A549 treated with GW870086 at 1 μM for 4 hours (cell line): ENCODE data around the gene C1QL4. TPM values are rescaled to one million over a fixed set of nuclear protein-coding genes. Genes with fewer than 3 reads are reported as not detected.

ENCODE experiments used
- total RNA-seq: library from RNA; stranded (reverse); fragments of 200-300 nt; extraction: Qiagen RNA extraction; gene quantifications from 5 replicates; pipeline ENCODE4 v1.2.3, GENCODE V29; 2022; ENCODE audit warnings: low read depth

C1QL4 gene
- total RNA-seq: 4.9 to 6.2 TPM (median 5.7 TPM) in 5 replicates

GRCh38 chr12:49336645-49337584 is at the start of gene C1QL4:
TSS of gene C1QL4 (minus strand) at chr12:49337188. CDS start at chr12:49336477, 711 bp downstream.

DNA sequence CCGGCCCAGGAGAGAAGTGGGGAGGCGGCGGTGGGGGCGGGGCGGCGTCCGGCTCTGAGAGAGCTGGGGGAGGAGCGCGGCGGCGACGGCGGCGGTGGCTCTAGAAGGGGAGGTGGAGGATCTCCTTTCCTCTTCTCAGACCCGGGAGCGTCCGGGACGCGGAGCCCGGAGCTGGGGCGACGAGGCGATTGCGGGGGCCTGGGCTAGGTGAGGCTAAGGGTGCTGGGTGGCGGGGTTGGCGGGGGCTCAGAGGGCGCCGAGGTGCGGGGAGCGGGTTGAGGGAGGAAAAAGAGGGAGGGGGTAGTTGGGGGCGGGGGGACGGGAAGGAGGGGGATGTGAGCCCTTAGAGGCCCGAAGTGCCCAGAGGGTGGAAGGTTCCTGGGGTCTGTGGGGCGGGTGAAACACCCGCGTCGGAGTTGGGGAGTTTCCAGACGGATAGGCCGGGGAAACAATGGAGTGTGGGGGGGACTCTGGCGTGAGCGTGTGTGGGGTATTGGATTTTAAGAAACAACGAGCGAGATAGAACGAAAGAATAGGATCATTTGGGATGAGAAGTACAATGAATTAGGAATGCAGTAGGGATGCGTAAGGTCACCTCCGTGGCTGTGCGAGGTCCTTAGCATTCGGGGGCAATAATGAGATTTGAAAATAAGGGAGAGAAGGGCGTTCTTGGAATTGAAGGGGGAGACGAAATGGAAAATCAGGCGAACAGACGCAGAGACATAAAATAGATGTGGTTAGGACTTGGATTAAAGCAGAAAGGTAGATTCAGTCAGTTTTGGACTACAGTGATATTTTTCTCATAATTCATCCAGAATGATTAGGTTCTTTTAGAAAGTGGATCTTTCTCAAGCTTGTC is 30.6 kb upstream of the C1QL4 start, which contains the start of gene SPATS2:
Gene SPATS2, plus strand, starts transcription at position 82 of the 859 bp plus-strand sequence. CDS start 93,551 bp downstream, outside the sequence.

DNA sequence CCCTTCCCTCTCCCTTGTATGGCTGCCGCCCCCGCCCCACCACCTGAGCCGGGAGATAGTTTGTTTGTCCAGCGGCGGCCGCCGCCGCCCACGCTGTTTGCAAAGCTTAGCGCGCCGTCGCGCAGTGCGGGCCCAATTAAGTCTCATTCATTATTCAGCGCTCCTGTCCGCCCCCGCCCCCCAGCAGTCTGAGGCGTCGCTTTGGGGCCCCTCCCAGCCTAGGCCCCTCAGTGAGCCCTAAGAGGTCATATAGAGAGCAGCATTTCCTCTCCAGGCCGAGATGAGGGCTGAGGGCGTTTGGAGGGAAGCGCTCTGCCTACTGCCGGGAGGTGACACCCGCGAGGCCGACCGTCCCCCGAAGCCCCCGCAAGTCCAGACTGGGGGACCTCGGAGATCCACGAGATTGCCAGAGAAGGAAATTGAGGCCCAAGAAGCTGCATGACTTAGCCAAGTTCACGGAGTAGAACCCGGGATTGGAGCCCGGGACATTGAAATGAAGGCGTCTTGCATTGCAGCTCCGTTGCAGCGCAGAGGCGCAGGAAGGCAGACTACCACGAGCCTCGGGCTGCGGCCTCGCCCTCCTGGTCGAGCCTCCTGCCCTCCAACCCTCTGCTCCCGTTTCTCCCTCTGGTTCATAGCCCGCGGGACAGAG is 9.8 kb upstream of the C1QL4 start, which contains the start of gene DNAJC22:
Gene DNAJC22, plus strand, starts transcription at position 230 of the 652 bp plus-strand sequence. CDS start 1,985 bp downstream, outside the sequence.

GRCh38 chr12:49322708-49323523 is 14.1 kb downstream of the C1QL4 start, which contains the start of gene TROAP:
TSS of gene TROAP (plus strand) at chr12:49323255. CDS start at chr12:49323609, 354 bp downstream.

GRCh38 chr12:49295082-49295936 is 41.7 kb downstream of the C1QL4 start, which contains the start of gene PRPH:
TSS of gene PRPH (plus strand) at chr12:49295147. CDS start at chr12:49295201, 54 bp downstream.

Other genes with a start within 250 kb of the C1QL4 start
- 0.03 TPM in 1 of 5 replicates, not detected in the others for gene DHH, start 242.4 kb downstream of the C1QL4 start, total RNA-seq
- 11.9 to 19.3 TPM (median 15.0 TPM) in 5 replicates for gene LMBR1L, start 226.3 kb downstream of the C1QL4 start, total RNA-seq
- gene TUBA1B, start 205.8 kb downstream of the C1QL4 start, total RNA-seq: 2,278 to 2,452 TPM (median 2,334 TPM) in 5 replicates
- 177 to 211 TPM (median 198 TPM) in 5 replicates for gene TUBA1A, start 148.1 kb downstream of the C1QL4 start, total RNA-seq
- 1,619 to 2,061 TPM (median 1,698 TPM) in 5 replicates for gene TUBA1C, start 72.1 kb downstream of the C1QL4 start, total RNA-seq
- gene PRPH, start 42.0 kb downstream of the C1QL4 start, total RNA-seq: 1.6 to 2.1 TPM (median 2.0 TPM) in 5 replicates
- gene TROAP, start 13.9 kb downstream of the C1QL4 start, total RNA-seq: 79.5 to 98.3 TPM (median 86.0 TPM) in 5 replicates
- 18.4 to 21.5 TPM (median 20.7 TPM) in 5 replicates for gene DNAJC22, start 9.7 kb upstream of the C1QL4 start, total RNA-seq
- 24.8 to 33.6 TPM (median 33.1 TPM) in 5 replicates for gene SPATS2, start 30.3 kb upstream of the C1QL4 start, total RNA-seq
- 1.2 to 3.2 TPM (median 2.8 TPM) in 5 replicates for gene KCNH3, start 201.8 kb upstream of the C1QL4 start, total RNA-seq
- 58.2 to 66.0 TPM (median 64.9 TPM) in 5 replicates for gene MCRS1, start 231.0 kb upstream of the C1QL4 start, total RNA-seq